ENCODE results near the gene BDNF. TPM values are rescaled to one million over a fixed set of nuclear protein-coding genes. Genes with fewer than 3 reads are reported as not detected.

Gene BDNF
- total and polyA plus RNA-seq, 2 donors (not counting 1 experiment from before 2014, with no cell fraction given), result 11.2 to 16.7 TPM

GRCh38 chr11:27717377-27717776, 17.1 kb upstream of the BDNF start:
- Histone ChIP-seq H3K4me3 (replicated peaks in 1 of 4; ENCODE audit: control extremely low read depth in 1 of 4, insufficient read depth in 1 of 4, low read depth in 3 of 4, low read length in 4 of 4) (peak overlapping the region in 1 of 4 experiments; percentile 73), H3K36me3 (ENCODE audit: control insufficient read depth, insufficient read depth, low read length) (no peaks in the 10 kb centered on the region), H3K4me1 (ENCODE audit: control insufficient read depth, extremely low read depth, insufficient read depth, low read length) (peaks cover 2% of the 10 kb centered on the region), H2AFZ (ENCODE audit: low read length) (no peak overlapping the region), H3K27me3 (ENCODE audit: control insufficient read depth, insufficient read depth, low read length) (peaks cover 28% of the 10 kb centered on the region), H3K4me2 (ENCODE audit: extremely low read depth, insufficient read depth, low read length) (peak overlapping the region; percentile 79), H4K20me1 (ENCODE audit: control insufficient read depth, extremely low read depth, insufficient read depth, low read length) (no peaks in the 10 kb centered on the region), H3K27ac (ENCODE audit: insufficient read depth, low read length) (no peak overlapping the region), H3K9me3 (ENCODE audit: control insufficient read depth, insufficient read depth, low read depth, low read length) (no peaks in the 10 kb centered on the region), H3K9ac (ENCODE audit: insufficient read depth, low read length) (no peak overlapping the region), H3K79me2 (ENCODE audit: control insufficient read depth, insufficient read depth, low read length) (no peaks in the 10 kb centered on the region)
- TF ChIP-seq EZH2 (IDR thresholded peaks at IDR 0.05; ENCODE audit: low read length, missing control alignments) (no peak), CTCF (conservative IDR thresholded peaks at IDR 0.05 in 1 of 2, IDR thresholded peaks at IDR 0.05 in 1 of 2; ENCODE audit: low read depth in 1 of 2, low read length in 2 of 2) (peak; percentile 29 to 47)
- DNase-seq (ENCODE audit: low read depth in 2 of 2), result peak; percentile 21 to 33

GRCh38 chr11:27716835-27717234, 16.6 kb upstream of the BDNF start:
- Histone ChIP-seq H4K20me1 (ENCODE audit: control insufficient read depth, extremely low read depth, insufficient read depth, low read length) (no peaks in the 10 kb centered on the region), H3K4me2 (ENCODE audit: extremely low read depth, insufficient read depth, low read length) (no peak overlapping the region), H3K27ac (ENCODE audit: insufficient read depth, low read length) (no peak overlapping the region), H2AFZ (ENCODE audit: low read length) (no peak overlapping the region), H3K9me3 (ENCODE audit: control insufficient read depth, insufficient read depth, low read depth, low read length) (no peaks in the 10 kb centered on the region), H3K4me1 (ENCODE audit: control insufficient read depth, extremely low read depth, insufficient read depth, low read length) (peaks cover 2% of the 10 kb centered on the region), H3K27me3 (ENCODE audit: control insufficient read depth, insufficient read depth, low read length) (peaks cover 26% of the 10 kb centered on the region), H3K36me3 (ENCODE audit: control insufficient read depth, insufficient read depth, low read length) (no peaks in the 10 kb centered on the region), H3K4me3 (replicated peaks in 1 of 4; ENCODE audit: control extremely low read depth in 1 of 4, insufficient read depth in 1 of 4, low read depth in 3 of 4, low read length in 4 of 4) (no peak overlapping the region), H3K79me2 (ENCODE audit: control insufficient read depth, insufficient read depth, low read length) (no peaks in the 10 kb centered on the region), H3K9ac (ENCODE audit: insufficient read depth, low read length) (no peak overlapping the region)
- peak; percentile 54 to 62 for DNase-seq (ENCODE audit: low read depth in 2 of 2)
- TF ChIP-seq CTCF (conservative IDR thresholded peaks at IDR 0.05 in 1 of 2, IDR thresholded peaks at IDR 0.05 in 1 of 2; ENCODE audit: low read depth in 1 of 2, low read length in 2 of 2) (peak; percentile 37 to 44), EZH2 (IDR thresholded peaks at IDR 0.05; ENCODE audit: low read length, missing control alignments) (no peak)

GRCh38 chr11:27716216-27716615, 16.0 kb upstream of the BDNF start:
- H3K4me2 ChIP-seq (ENCODE audit: extremely low read depth, insufficient read depth, low read length), result no peak overlapping the region
- no peak overlapping the region for H3K27ac ChIP-seq (ENCODE audit: insufficient read depth, low read length)
- no peaks in the 10 kb centered on the region for H3K36me3 ChIP-seq (ENCODE audit: control insufficient read depth, insufficient read depth, low read length)
- H3K79me2 ChIP-seq (ENCODE audit: control insufficient read depth, insufficient read depth, low read length), result no peaks in the 10 kb centered on the region
- no peaks in the 10 kb centered on the region for H3K9me3 ChIP-seq (ENCODE audit: control insufficient read depth, insufficient read depth, low read depth, low read length)
- H3K9ac ChIP-seq (ENCODE audit: insufficient read depth, low read length), result no peak overlapping the region
- DNase-seq (ENCODE audit: low read depth in 2 of 2), result peak in 1 of 2 donors; percentile 56
- no peak overlapping the region for H2AFZ ChIP-seq (ENCODE audit: low read length)
- H3K27me3 ChIP-seq (ENCODE audit: control insufficient read depth, insufficient read depth, low read length), result peaks cover 20% of the 10 kb centered on the region
- peaks cover 2% of the 10 kb centered on the region for H3K4me1 ChIP-seq (ENCODE audit: control insufficient read depth, extremely low read depth, insufficient read depth, low read length)
- TF ChIP-seq EZH2 (IDR thresholded peaks at IDR 0.05; ENCODE audit: low read length, missing control alignments) (no peak), CTCF (conservative IDR thresholded peaks at IDR 0.05 in 1 of 2, IDR thresholded peaks at IDR 0.05 in 1 of 2; ENCODE audit: low read depth in 1 of 2, low read length in 2 of 2) (no peak)
- H4K20me1 ChIP-seq (ENCODE audit: control insufficient read depth, extremely low read depth, insufficient read depth, low read length), result no peaks in the 10 kb centered on the region
- H3K4me3 ChIP-seq (replicated peaks in 1 of 4; ENCODE audit: control extremely low read depth in 1 of 4, insufficient read depth in 1 of 4, low read depth in 3 of 4, low read length in 4 of 4), result no peak overlapping the region
